ENCODE measurements around the gene CCNB3. TPM values are rescaled to one million over a fixed set of nuclear protein-coding genes. Genes with fewer than 3 reads are reported as not detected.
"Not testable (repeated sequence)": the region's sequence is repeated elsewhere in the genome, so short reads cannot be mapped to it uniquely, and the experiment has no call there.

Gene CCNB3
- total RNA-seq, 1 donor from 2014 or later = 0.17 TPM

GRCh38 chrX:50200907-50201306, 3.7 kb upstream of the CCNB3 start, which contains the start of gene AKAP4:
Gene AKAP4 (minus strand): TSS chrX:50201007. CDS start chrX:50200889, 118 bp downstream.
- H3K4me3 ChIP-seq (ENCODE audit: low read depth, low read length) = no peak within 1 kb of the TSS
- no peak for DNase-seq (ENCODE audit: low read depth)
- TF ChIP-seq, protein P1, sequence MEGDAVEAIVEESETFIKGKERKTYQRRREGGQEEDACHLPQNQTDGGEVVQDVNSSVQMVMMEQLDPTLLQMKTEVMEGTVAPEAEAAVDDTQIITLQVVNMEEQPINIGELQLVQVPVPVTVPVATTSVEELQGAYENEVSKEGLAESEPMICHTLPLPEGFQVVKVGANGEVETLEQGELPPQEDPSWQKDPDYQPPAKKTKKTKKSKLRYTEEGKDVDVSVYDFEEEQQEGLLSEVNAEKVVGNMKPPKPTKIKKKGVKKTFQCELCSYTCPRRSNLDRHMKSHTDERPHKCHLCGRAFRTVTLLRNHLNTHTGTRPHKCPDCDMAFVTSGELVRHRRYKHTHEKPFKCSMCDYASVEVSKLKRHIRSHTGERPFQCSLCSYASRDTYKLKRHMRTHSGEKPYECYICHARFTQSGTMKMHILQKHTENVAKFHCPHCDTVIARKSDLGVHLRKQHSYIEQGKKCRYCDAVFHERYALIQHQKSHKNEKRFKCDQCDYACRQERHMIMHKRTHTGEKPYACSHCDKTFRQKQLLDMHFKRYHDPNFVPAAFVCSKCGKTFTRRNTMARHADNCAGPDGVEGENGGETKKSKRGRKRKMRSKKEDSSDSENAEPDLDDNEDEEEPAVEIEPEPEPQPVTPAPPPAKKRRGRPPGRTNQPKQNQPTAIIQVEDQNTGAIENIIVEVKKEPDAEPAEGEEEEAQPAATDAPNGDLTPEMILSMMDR (conservative IDR thresholded peaks at IDR 0.05; ENCODE audit: low read depth, low read length) = no peak

GRCh38 chrX:50202539-50202938, 2.0 kb upstream of the CCNB3 start:
- TF ChIP-seq, protein P1 (conservative IDR thresholded peaks at IDR 0.05; ENCODE audit: low read depth, low read length) = no peak
- DNase-seq (ENCODE audit: low read depth) = no peak
- H3K4me3 ChIP-seq (ENCODE audit: low read depth, low read length) = no peak overlapping the region

DNA sequence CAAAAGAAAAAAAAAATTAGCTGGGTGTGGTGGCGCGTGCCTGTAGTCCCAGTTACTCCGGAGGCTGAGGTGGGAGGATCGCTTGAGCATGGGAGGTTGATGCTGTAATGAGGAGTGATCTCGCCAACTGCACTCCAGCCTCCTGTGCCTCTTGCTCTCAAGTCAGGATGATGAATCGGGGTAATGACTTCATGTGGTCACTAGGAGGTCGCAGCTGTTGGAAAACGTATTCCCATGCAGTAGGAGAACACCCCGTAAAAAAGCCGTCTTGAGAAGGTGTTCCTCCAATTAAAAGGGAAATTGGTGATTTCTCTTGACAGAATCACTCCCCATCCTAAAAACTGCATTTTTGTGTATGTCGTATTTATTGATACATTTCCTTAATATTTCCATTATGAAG, 2.2 kb downstream of the CCNB3 start:
- no peak overlapping the region for H3K4me3 ChIP-seq (ENCODE audit: low read depth, low read length)
- TF ChIP-seq, protein P1 (conservative IDR thresholded peaks at IDR 0.05; ENCODE audit: low read depth, low read length) = no peak
- DNase-seq (ENCODE audit: low read depth) = no peak

GRCh38 chrX:50211510-50211909, 6.9 kb downstream of the CCNB3 start:
- TF ChIP-seq, protein P1 (conservative IDR thresholded peaks at IDR 0.05; ENCODE audit: low read depth, low read length) = peak; percentile 39
- no peak overlapping the region for H3K4me3 ChIP-seq (ENCODE audit: low read depth, low read length)
- DNase-seq (ENCODE audit: low read depth) = no peak

GRCh38 chrX:50281253-50281652, 76.7 kb downstream of the CCNB3 start:
- DNase-seq (ENCODE audit: low read depth) = no peak

GRCh38 chrX:50327235-50327634, 122.7 kb downstream of the CCNB3 start:
- TF ChIP-seq, protein P1 (conservative IDR thresholded peaks at IDR 0.05; ENCODE audit: low read depth, low read length) = no peak
- no peak for DNase-seq (ENCODE audit: low read depth)
- no peak overlapping the region for H3K4me3 ChIP-seq (ENCODE audit: low read depth, low read length)

More at GRCh38 chrX:50281253-50281652, 76.7 kb downstream of the CCNB3 start:
- TF ChIP-seq, protein P1 (conservative IDR thresholded peaks at IDR 0.05; ENCODE audit: low read depth, low read length) = no peak
- H3K4me3 ChIP-seq (ENCODE audit: low read depth, low read length) = no peak overlapping the region

GRCh38 chrX:50332668-50333067, 128.1 kb downstream of the CCNB3 start:
- not testable (repeated sequence) for H3K4me3 ChIP-seq (ENCODE audit: low read depth, low read length); DNase-seq (ENCODE audit: low read depth)
- TF ChIP-seq, protein P1 (conservative IDR thresholded peaks at IDR 0.05; ENCODE audit: low read depth, low read length) = peak; percentile 8
